Epidermal melanocyte (primary cell): ENCODE measurements around the gene RAB4A.
"Not testable (repeated sequence)": the region's sequence is repeated elsewhere in the genome, so short reads cannot be mapped to it uniquely, and the experiment has no call there.

Experiments used
- DNase-seq: peaks from one replicate; pipeline ENCODE4 v3.0.0; 2011; ENCODE audit warnings: low spot score; ENCODE audit not compliant: insufficient read length

Gene RAB4A

GRCh38 chr1:229271448-229272159 is 693 bp downstream of the RAB4A start:
- no peak for DNase-seq

- DNase-seq: no peak
Measured at GRCh38 chr1:229272164-229273158, 1.6 kb downstream of the RAB4A start.

GRCh38 chr1:229273507-229274232 is 2.8 kb downstream of the RAB4A start:
- no peak for DNase-seq

- no peak for DNase-seq
Measured at GRCh38 chr1:229275005-229275404, 4.1 kb downstream of the RAB4A start.

GRCh38 chr1:229278120-229278741 is 7.3 kb downstream of the RAB4A start:
- DNase-seq: no peak

GRCh38 chr1:229279242-229279641 is 8.3 kb downstream of the RAB4A start:
- DNase-seq: no peak

GRCh38 chr1:229280037-229280828 is 9.3 kb downstream of the RAB4A start:
- DNase-seq: no peak

- DNase-seq: no peak
Measured at GRCh38 chr1:229280921-229281320, 10.0 kb downstream of the RAB4A start.

GRCh38 chr1:229281339-229281926 is 10.5 kb downstream of the RAB4A start:
- DNase-seq: no peak

- no peak for DNase-seq
Measured at GRCh38 chr1:229282295-229282823, 11.4 kb downstream of the RAB4A start.

- DNase-seq: no peak
Measured at GRCh38 chr1:229283183-229283611, 12.3 kb downstream of the RAB4A start.

- DNase-seq: no peak
Measured at GRCh38 chr1:229284887-229285286, 14.0 kb downstream of the RAB4A start.

GRCh38 chr1:229285440-229285839 is 14.5 kb downstream of the RAB4A start:
- DNase-seq: no peak

GRCh38 chr1:229286099-229286766 is 15.3 kb downstream of the RAB4A start:
- no peak for DNase-seq

GRCh38 chr1:229287267-229287666 is 16.4 kb downstream of the RAB4A start:
- no peak for DNase-seq

- DNase-seq: no peak
Measured at GRCh38 chr1:229288516-229288915, 17.6 kb downstream of the RAB4A start.

GRCh38 chr1:229291686-229292085 is 20.8 kb downstream of the RAB4A start:
- DNase-seq: not testable (repeated sequence)

- no peak for DNase-seq
Measured at GRCh38 chr1:229293528-229294204, 22.8 kb downstream of the RAB4A start.

GRCh38 chr1:229295745-229296144 is 24.8 kb downstream of the RAB4A start:
- no peak for DNase-seq
